Activated CD8-positive, alpha-beta memory T cell treated with anti-CD3 and anti-CD28 coated beads, Interleukin-2, amount 10 ng/mL, durations not matched to agents 7 days and 5 days (primary cell): ENCODE data around the gene RAB5B. TPM values are rescaled to one million over a fixed set of nuclear protein-coding genes. Genes with fewer than 3 reads are reported as not detected.

Experiments used
- ATAC-seq: fragments of 150-1000 bp; cut with Tn5 transposase; one replicate; pipeline ENCODE4 v1.10.0; 2021; ENCODE audit warnings: moderate library complexity
- CTCF ChIA-PET: fragments of 350-600 bp; sonication (Branson Sonifier 250); formaldehyde crosslinking; loops from one replicate; lab custom pipeline; 2021; ENCODE audit warnings: antibody characterized with exemption; lab: Charles Lee
- DNase-seq: peaks from one replicate; pipeline ENCODE4 v3.0.0-alpha.2; 2020
- H3K27ac Mint-ChIP-seq: one replicate; pipeline ENCODE4 v1.8.0; 2021; ENCODE audit warnings: mild to moderate bottlenecking, mixed read lengths
- H3K27me3 Mint-ChIP-seq: one replicate; pipeline ENCODE4 v1.8.0; 2021; ENCODE audit warnings: mixed read lengths
- H3K36me3 Mint-ChIP-seq: one replicate; pipeline ENCODE4 v1.8.0; 2021; ENCODE audit warnings: mild to moderate bottlenecking, mixed read lengths
- H3K4me1 Mint-ChIP-seq: one replicate; pipeline ENCODE4 v1.8.0; 2021; ENCODE audit warnings: mixed read lengths
- H3K4me3 Mint-ChIP-seq: one replicate; pipeline ENCODE4 v1.8.0; 2021; ENCODE audit warnings: mild to moderate bottlenecking, moderate library complexity, mixed read lengths
- H3K9me3 Mint-ChIP-seq: one replicate; pipeline ENCODE4 v1.8.0; 2022; ENCODE audit warnings: low read depth, mixed read lengths
- total RNA-seq, 2 experiments: library from RNA; stranded (reverse); gene quantifications; one replicate each; pipeline ENCODE4 v1.2.3, GENCODE V29; 2021

Gene RAB5B
- total RNA-seq, 2 experiments from 2014 or later = 46.4 to 55.6 TPM

- ATAC-seq (peak; percentile 69), DNase-seq (no peak)
- H3K9me3 Mint-ChIP-seq = no peaks in the 10 kb centered on the region
- peaks cover 24% of the 10 kb centered on the region for H3K36me3 Mint-ChIP-seq
- no peak overlapping the region for H3K4me3 Mint-ChIP-seq
- H3K27me3 Mint-ChIP-seq = no peaks in the 10 kb centered on the region
- peak overlapping the region; percentile 22 for H3K27ac Mint-ChIP-seq
- CTCF ChIA-PET = interaction anchor here (0.9 to 1.8 kb wide), 8 partner anchors 11 to 215 kb away, joined by 3 to 5 read pairs (median 3); partner anchors contain the start of gene RAB5B
- no peaks in the 10 kb centered on the region for H3K4me1 Mint-ChIP-seq
These were observed 17.9 kb upstream of the RAB5B start for GRCh38 chr12:55955800-55956508.

GRCh38 chr12:55957106-55957859 is 16.6 kb upstream of the RAB5B start:
- H3K9me3 Mint-ChIP-seq = no peaks in the 10 kb centered on the region
- H3K27me3 Mint-ChIP-seq = no peaks in the 10 kb centered on the region
- no peak for ATAC-seq
- CTCF ChIA-PET = interaction anchor here (0.9 to 2.2 kb wide), 7 partner anchors 17 to 219 kb away, joined by 3 to 5 read pairs (median 5); partner anchors contain the start of gene RAB5B
- H3K27ac Mint-ChIP-seq = no peak overlapping the region
- no peaks in the 10 kb centered on the region for H3K4me1 Mint-ChIP-seq
- no peak overlapping the region for H3K4me3 Mint-ChIP-seq
- DNase-seq = no peak
- peaks cover 15% of the 10 kb centered on the region for H3K36me3 Mint-ChIP-seq

- H3K36me3 Mint-ChIP-seq = peaks cover 9% of the 10 kb centered on the region
- CTCF ChIA-PET = no interaction called here
- H3K27ac Mint-ChIP-seq = no peak overlapping the region
- H3K9me3 Mint-ChIP-seq = no peaks in the 10 kb centered on the region
- no peaks in the 10 kb centered on the region for H3K27me3 Mint-ChIP-seq
- no peak for DNase-seq
- no peak overlapping the region for H3K4me3 Mint-ChIP-seq
- peaks cover 19% of the 10 kb centered on the region for H3K4me1 Mint-ChIP-seq
- ATAC-seq = no peak
These were observed 10.1 kb upstream of the RAB5B start for GRCh38 chr12:55963760-55964159.

GRCh38 chr12:55965240-55965639 is 8.6 kb upstream of the RAB5B start:
- DNase-seq (no peak), ATAC-seq (no peak)
- H3K27me3 Mint-ChIP-seq = no peaks in the 10 kb centered on the region
- H3K36me3 Mint-ChIP-seq = peaks cover 15% of the 10 kb centered on the region
- H3K9me3 Mint-ChIP-seq = no peaks in the 10 kb centered on the region
- no peak overlapping the region for H3K4me3 Mint-ChIP-seq
- H3K4me1 Mint-ChIP-seq = peaks cover 29% of the 10 kb centered on the region
- CTCF ChIA-PET = interaction anchor here (1.2 kb wide), 1 partner anchor 9 kb away, joined by 4 read pairs; the partner anchor contains the start of gene RAB5B
- no peak overlapping the region for H3K27ac Mint-ChIP-seq

- peaks cover 18% of the 10 kb centered on the region for H3K36me3 Mint-ChIP-seq
- H3K27me3 Mint-ChIP-seq = no peaks in the 10 kb centered on the region
- H3K27ac Mint-ChIP-seq = peak within 1 kb of the TSS; percentile 83
- H3K4me3 Mint-ChIP-seq = peak within 1 kb of the TSS; percentile 98
- ATAC-seq (no peak), DNase-seq (no peak)
- CTCF ChIA-PET = no interaction called here
- H3K4me1 Mint-ChIP-seq = peaks cover 35% of the 10 kb centered on the region
- H3K9me3 Mint-ChIP-seq = no peaks in the 10 kb centered on the region
These were observed 7.9 kb upstream of the RAB5B start, which contains the start of gene PMEL for GRCh38 chr12:55965941-55966407. TSS of gene PMEL (minus strand) at chr12:55966042. CDS start at chr12:55966011, 31 bp downstream.

GRCh38 chr12:55966408-55967281 is 7.2 kb upstream of the RAB5B start, which contains the start of gene CDK2:
TSS of gene CDK2 (plus strand) at chr12:55966830. CDS start at chr12:55967009, 179 bp downstream.
- CTCF ChIA-PET = interaction anchor here (1.2 to 1.7 kb wide), 4 partner anchors 11 to 74 kb away, joined by 3 to 9 read pairs (median 4); no protein-coding TSS in a partner anchor
- peaks cover 24% of the 10 kb centered on the region for H3K36me3 Mint-ChIP-seq
- peak; percentile 95 for DNase-seq

GRCh38 chr12:55969356-55969755 is 4.5 kb upstream of the RAB5B start:
- peaks cover 41% of the 10 kb centered on the region for H3K4me1 Mint-ChIP-seq
- ATAC-seq (no peak), DNase-seq (no peak)
- H3K36me3 Mint-ChIP-seq = peaks cover 27% of the 10 kb centered on the region
- H3K9me3 Mint-ChIP-seq = no peaks in the 10 kb centered on the region
- H3K27ac Mint-ChIP-seq = no peak overlapping the region
- H3K27me3 Mint-ChIP-seq = no peaks in the 10 kb centered on the region
- CTCF ChIA-PET = no interaction called here
- no peak overlapping the region for H3K4me3 Mint-ChIP-seq

More at GRCh38 chr12:55966408-55967281, 7.2 kb upstream of the RAB5B start, which contains the start of gene CDK2:
- H3K9me3 Mint-ChIP-seq = no peaks in the 10 kb centered on the region
- H3K4me1 Mint-ChIP-seq = peaks cover 40% of the 10 kb centered on the region
- H3K4me3 Mint-ChIP-seq = peak within 1 kb of the TSS; percentile 98
- H3K27me3 Mint-ChIP-seq = no peaks in the 10 kb centered on the region
- H3K27ac Mint-ChIP-seq = peak within 1 kb of the TSS; percentile 83
- peak; percentile 97 for ATAC-seq

- DNase-seq (no peak), ATAC-seq (no peak)
- peaks cover 27% of the 10 kb centered on the region for H3K36me3 Mint-ChIP-seq
- no peaks in the 10 kb centered on the region for H3K9me3 Mint-ChIP-seq
- no peak overlapping the region for H3K4me3 Mint-ChIP-seq
- peaks cover 41% of the 10 kb centered on the region for H3K4me1 Mint-ChIP-seq
- H3K27me3 Mint-ChIP-seq = no peaks in the 10 kb centered on the region
- H3K27ac Mint-ChIP-seq = peak overlapping the region; percentile 44
- CTCF ChIA-PET = interaction anchor here (1.0 kb wide), 1 partner anchor 59 kb away, joined by 3 read pairs; no protein-coding TSS in a partner anchor
These were observed 3.1 kb upstream of the RAB5B start for GRCh38 chr12:55970775-55971174.

GRCh38 chr12:55972042-55972441 is 1.8 kb upstream of the RAB5B start:
- H3K9me3 Mint-ChIP-seq = no peaks in the 10 kb centered on the region
- DNase-seq = no peak
- H3K36me3 Mint-ChIP-seq = peaks cover 29% of the 10 kb centered on the region
- peak overlapping the region; percentile 43 for H3K27ac Mint-ChIP-seq
- ATAC-seq = no peak
- H3K4me3 Mint-ChIP-seq = no peak overlapping the region
- no peaks in the 10 kb centered on the region for H3K27me3 Mint-ChIP-seq
- CTCF ChIA-PET = no interaction called here
- peaks cover 41% of the 10 kb centered on the region for H3K4me1 Mint-ChIP-seq

GRCh38 chr12:55972456-55972855 is 1.4 kb upstream of the RAB5B start:
- no peaks in the 10 kb centered on the region for H3K9me3 Mint-ChIP-seq
- CTCF ChIA-PET = interaction anchor here (0.7 kb wide), 1 partner anchor 147 kb away, joined by 4 read pairs; no protein-coding TSS in a partner anchor
- peaks cover 40% of the 10 kb centered on the region for H3K4me1 Mint-ChIP-seq
- ATAC-seq (no peak), DNase-seq (no peak)
- no peak overlapping the region for H3K4me3 Mint-ChIP-seq
- no peak overlapping the region for H3K27ac Mint-ChIP-seq
- peaks cover 29% of the 10 kb centered on the region for H3K36me3 Mint-ChIP-seq
- no peaks in the 10 kb centered on the region for H3K27me3 Mint-ChIP-seq

GRCh38 chr12:55972911-55973598 is 823 bp upstream of the RAB5B start:
- Mint-ChIP-seq H3K9me3 (no peaks in the 10 kb centered on the region), H3K36me3 (peaks cover 28% of the 10 kb centered on the region), H3K27me3 (no peaks in the 10 kb centered on the region), H3K27ac (no peak overlapping the region), H3K4me3 (no peak overlapping the region), H3K4me1 (peaks cover 34% of the 10 kb centered on the region)
- CTCF ChIA-PET = interaction anchor here (0.7 to 3.1 kb wide), 17 partner anchors 11 to 235 kb away, joined by 3 to 25 read pairs (median 6); partner anchors contain the start of genes DGKA, ORMDL2, SARNP and SMARCC2
- no peak for ATAC-seq
- peak; percentile 54 for DNase-seq

GRCh38 chr12:55974308-55974730 is 441 bp downstream of the RAB5B start:
- peak; percentile 71 for DNase-seq
- CTCF ChIA-PET = interaction anchor here (0.7 to 3.1 kb wide), 22 partner anchors 10 to 236 kb away, joined by 3 to 25 read pairs (median 5); partner anchors contain the start of genes DGKA, ORMDL2, SARNP and SMARCC2
- no peak overlapping the region for H3K27ac Mint-ChIP-seq

More at GRCh38 chr12:55974308-55974730, 441 bp downstream of the RAB5B start:
- Mint-ChIP-seq H3K36me3 (peaks cover 24% of the 10 kb centered on the region), H3K27me3 (no peaks in the 10 kb centered on the region), H3K4me1 (peaks cover 26% of the 10 kb centered on the region), H3K9me3 (no peaks in the 10 kb centered on the region), H3K4me3 (no peak overlapping the region)
- peak; percentile 24 for ATAC-seq
